ENCODE measurements around the gene CCM2.

CCM2 gene

DNA sequence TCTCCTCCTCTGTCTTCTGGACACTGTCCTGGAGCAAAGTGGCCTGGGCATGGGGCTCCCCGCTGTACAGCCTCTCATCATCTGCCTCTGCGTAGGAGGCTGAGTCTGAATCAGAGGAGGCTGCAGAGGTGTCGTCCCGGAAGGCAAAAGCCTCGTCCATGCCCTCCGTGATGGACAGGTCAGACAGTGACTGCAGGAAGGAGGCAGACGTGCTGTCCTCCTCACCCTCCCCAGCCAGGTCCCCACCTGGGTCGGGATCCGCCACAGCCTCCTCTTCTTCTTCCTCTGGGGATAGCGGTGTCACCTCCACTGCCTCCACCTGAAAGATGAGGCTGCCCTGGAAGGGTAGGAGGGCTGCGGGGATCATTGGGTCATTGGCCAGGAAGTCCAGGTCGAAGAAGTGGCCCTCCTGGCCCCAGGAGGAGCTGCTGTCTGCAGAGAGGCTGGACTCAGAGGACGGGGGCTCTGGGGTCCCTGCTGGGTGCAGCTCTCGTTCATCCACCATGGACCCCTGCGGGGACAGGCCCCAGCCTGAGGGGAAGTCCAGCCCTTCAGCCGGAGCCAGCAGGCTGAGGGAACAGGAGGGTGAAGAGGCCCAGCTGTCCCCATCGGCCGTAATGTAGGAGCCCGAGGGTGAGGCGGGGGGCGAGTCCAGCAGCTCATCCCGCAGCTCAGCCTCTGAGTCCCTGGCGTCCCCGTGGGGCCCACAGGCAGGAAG, 85.1 kb downstream of the CCM2 start:
- no peak for DNase-seq

GRCh38 chr7:45085619-45086200, 85.7 kb downstream of the CCM2 start:
- DNase-seq = no peak

DNA sequence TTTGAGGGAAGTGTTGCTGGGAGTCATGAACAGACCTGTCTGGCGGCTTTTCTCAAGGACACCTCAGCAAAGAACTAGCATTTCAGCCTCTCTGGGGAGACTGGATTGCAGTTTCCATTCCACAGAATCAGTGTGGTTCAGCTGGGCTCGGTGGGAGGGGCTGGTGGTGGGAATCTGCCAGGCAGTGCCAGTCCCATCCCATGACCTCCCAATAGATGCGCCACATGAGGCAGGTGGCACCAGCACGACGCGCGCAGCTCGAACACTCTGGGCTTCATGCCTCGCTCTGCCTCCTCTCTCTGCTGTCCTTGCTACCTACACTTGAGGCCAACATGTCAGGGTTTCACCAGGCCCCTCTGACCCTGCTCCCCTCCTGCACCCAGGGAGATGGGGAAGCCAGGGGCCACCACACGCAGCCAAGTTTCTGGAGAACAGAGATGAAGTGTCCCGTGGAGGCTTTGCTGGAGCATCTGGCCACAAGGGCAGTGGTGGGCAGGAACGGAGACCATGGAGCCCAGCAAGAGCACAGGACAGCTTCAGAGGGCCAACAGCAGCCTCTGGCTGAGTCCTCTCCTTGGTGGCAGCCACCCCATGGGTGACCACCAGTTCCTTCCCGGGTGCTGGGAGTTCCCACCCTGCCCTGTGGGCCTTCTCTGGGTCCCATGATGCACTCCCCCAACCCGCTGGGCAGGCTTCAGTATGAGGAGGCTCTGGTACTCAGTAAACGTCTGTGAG, 86.5 kb downstream of the CCM2 start:
- DNase-seq = no peak

DNA sequence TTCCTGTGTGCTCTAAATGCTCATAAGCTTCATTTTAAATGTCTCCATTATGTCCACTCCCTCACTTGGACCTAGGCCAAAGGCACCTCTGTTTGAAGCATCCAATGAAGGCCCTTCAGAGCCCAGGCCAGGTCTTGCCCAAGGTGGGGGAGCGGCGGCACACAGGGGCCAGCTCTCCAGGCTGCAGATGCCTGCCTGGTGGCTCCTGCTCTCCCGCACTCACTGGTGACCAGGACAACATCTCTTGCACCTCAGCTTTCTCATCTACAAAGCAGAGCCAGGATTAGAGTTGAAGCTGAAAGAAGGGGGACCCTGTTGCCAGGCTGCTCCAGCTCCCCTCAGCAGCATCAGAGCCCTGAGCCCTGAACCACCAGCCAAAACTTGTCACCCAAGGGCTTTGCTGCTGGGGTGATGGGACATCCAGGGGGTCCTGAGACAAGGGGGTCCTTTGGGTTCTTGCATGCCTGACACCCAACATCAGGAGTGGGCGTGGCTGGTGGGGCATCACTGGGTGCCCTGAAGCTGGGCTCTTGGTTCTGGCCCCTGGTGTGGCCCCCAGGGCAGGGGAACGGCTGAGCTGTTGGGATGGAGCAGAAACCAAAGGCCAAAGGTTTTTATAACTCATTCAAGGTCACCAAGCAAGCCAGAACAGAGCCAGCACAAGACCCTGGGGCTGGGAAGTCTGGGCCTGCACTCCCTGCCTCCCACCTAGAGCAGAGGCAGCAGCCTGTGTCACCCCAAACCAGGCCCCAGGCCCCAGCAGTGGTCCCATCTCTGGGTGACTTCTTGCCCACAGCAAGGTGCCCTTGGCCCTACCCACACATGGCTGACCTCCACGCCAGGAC, 87.5 kb downstream of the CCM2 start:
- DNase-seq = no peak

GRCh38 chr7:45088146-45088701, 88.2 kb downstream of the CCM2 start:
- DNase-seq = no peak

DNA sequence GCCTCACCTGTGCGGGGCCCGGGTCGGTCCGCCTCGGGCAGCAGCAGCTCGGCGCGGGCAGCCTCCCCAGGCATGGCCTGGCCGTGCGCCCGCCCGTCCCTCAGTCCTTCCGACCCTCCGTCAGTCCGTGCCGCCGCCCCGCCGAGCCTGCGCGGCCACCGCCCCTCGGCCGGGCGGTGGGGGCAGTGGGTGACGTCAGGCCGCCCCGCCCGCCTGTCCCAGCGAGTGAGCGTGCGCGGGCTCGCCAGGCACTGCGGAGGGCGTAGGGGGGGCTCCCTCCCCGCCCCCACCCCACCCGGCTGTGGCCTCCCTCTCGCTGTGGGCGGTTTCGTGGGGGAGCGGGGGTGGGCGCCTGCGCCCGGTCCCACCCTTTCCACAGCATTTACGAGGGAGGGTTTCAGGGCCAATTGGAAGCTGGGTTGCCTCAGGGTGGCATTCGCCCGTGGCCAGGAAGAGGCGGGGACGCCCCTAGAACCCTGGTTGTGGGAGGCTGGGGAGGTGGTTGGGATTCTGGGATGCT, 88.9 kb downstream of the CCM2 start, which contains the start of gene NACAD:
Gene NACAD (minus strand): TSS at position 149 of the 520 bp plus-strand sequence. CDS start 75 bp downstream, at position 74.
- peak; percentile 55 for DNase-seq

DNA sequence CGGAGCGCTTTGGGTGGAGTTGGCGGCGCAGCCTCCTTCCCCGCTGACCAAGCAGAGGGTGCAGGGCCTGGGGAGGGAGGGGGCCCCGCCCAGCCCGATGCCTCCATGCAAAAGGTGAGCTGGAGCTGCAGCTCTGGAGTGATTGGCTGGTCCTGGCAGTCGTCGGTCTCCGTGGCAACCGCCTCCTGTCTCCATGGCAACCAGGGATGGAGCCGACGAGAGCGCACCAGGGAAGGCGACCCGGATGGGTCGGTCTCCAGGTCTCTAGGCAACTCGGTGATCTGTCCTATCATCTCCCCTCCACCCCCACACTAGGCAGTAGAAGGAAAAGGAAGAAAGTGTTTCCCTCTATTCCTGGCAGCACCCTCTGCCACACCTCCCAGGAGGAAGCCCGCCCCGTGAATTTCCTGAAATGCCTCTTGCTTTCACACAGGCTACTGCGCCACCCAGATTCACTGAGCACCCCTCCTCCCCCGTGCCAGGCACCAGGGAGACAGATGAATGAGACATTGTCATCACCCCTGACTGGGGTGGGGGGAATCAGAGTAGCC, 89.4 kb downstream of the CCM2 start:
- DNase-seq = peak; percentile 62

DNA sequence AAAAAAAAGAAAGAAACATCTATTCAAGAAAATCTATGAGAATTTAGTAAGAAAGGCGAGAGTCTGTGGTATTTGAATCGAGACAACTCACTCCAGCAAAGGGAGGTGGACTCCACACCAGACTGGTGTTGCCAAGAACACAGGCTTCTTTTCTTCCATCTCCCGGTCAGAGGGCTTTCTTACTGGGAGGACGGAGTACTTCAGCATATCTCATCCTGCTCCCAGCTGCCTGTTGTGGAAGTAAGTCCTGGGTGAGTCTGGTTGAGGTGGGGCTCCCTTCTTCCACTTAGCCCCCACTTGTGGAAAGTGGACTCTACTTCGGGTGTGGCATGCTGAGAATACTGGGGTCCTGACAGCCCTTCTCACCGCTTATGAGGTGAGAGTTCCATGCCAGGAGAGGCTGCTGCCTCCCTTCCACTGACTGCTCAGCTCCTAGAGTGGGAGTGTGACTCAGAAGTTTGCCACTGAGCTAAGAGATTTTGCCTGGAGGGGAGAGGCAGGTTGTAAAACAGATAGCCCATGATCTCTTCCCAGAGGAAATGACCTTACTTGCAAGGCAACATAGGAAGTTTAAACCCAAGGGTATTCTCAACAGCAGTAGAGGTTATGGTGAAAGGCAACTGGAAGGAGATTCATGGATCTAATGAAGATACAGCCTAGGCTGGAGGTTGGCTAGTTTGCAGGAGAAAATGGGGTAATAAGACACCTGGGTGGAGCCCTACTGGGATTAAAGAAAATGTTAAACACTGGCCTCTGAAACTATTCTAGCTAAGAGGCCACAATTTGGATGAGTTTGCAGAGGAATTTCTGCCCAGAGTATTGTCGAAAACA, 92.3 kb downstream of the CCM2 start:
- DNase-seq = no peak

DNA sequence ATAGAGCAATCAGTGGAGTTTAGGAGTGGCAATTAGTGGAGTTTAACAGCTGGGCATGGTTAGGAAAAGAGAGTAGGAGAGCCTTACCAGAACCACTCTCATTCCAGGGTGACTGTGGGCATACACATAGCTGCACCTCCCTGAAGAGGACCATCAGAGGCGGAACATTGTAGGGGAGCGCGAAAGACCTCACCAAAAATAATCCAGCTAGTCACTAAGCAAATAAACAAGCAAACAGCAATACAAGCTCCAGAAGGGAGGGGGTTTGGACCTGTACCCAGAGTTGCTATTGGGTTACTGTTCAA, 92.9 kb downstream of the CCM2 start:
- DNase-seq = no peak

DNA sequence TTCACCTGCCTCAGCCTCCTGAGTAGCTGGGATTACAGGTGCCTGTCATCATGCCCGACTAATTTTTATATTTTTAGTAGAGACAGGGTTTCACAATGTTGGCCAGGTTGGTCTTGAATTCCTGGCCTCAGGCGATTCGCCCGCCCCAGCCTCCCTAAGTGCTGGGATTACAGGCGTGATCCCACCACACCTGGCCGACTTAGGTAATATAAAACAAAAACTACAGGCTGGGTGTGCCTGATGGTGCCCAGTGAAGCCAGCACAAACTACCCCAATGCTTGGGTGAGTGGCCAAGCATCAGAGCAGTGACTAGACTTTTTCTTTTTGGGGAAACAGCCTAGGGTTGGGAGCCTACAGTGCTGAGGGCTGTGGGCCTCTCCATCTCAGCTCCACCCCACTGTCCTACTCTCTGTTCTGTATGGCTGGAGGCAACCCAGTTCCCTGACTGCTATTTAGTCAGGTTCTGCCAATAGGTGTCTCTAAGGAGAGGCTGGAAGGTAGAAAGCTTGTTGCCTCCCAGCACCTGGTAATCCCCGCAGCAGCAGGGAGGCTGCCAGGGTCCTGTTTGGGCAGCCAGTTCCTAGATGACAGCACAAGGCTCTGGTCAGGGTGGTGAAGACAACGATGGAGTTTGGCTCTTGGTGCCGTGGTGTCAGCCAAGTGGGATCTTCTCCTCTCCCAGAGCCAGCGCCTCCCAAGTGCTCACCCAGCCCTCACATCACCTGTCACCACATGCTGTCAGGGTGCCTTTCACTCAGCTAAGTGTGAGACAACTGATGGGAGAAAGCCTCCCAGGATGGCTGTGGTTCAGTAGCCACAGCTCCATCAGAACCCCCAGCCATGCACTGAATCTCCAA, 99.2 kb downstream of the CCM2 start:
- no peak for DNase-seq

DNA sequence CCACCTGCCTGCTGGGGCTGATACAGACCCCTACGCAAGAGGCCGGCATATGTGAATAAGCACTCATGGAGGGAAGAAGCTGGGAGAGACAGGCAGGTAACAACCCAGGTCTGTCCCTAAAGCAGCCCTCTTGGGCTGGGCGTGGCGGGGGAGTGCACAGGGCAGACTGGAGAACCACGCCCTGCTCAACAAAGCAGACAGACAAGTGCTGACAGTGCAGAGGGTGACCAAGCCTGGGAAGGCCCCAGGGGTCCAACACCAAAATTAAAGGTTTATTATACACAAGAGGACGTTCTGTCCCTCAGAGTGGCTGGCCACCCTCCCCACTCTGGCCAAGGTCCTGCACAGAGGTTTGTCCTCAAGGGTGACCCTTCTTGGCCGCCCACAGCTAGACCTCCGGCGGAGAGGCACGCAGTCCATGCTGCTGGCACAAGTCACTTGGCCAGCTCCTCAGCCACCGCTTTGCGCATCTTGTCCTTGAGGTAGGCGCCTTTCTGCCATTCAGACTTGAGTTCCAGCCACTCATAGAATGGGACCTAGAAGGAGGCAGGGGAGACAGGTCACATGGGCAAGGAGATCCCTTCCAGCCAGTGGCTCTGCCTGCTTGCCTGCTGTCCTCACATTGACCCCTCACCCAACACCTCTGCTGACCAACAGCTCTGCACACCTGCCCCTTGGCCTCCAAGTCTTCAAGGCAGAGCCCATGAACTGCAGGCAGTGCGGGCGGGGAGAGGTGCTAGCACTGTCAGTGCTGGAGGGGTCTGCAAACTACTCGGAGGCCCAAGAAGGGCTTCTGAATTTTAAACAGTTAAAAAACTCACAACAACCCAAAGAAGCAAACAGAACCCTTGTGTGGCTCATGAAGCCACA, 100.1 kb downstream of the CCM2 start:
- DNase-seq = no peak

GRCh38 chr7:45100761-45101480, 100.9 kb downstream of the CCM2 start:
- DNase-seq = no peak

DNA sequence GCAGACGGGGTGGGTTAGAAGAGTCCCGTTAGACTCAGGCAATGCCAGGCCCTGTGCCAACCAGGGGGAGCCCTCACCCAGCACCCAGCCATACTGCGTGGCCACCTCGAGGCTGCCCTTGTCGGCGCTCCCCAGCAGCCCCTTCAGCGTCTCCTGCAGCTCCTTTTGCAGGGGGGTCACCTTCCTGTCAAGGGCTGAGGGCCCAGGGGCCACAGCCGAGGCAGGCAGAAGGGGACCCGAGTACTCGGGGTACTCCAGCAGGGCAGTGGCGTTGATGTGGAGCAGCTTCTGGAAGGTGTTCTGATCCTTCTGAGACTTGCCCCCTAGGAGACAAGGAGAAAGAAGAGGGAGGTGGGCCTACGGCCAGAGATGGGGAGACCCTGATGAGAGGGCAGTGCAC, 101.7 kb downstream of the CCM2 start:
- no peak for DNase-seq

DNA sequence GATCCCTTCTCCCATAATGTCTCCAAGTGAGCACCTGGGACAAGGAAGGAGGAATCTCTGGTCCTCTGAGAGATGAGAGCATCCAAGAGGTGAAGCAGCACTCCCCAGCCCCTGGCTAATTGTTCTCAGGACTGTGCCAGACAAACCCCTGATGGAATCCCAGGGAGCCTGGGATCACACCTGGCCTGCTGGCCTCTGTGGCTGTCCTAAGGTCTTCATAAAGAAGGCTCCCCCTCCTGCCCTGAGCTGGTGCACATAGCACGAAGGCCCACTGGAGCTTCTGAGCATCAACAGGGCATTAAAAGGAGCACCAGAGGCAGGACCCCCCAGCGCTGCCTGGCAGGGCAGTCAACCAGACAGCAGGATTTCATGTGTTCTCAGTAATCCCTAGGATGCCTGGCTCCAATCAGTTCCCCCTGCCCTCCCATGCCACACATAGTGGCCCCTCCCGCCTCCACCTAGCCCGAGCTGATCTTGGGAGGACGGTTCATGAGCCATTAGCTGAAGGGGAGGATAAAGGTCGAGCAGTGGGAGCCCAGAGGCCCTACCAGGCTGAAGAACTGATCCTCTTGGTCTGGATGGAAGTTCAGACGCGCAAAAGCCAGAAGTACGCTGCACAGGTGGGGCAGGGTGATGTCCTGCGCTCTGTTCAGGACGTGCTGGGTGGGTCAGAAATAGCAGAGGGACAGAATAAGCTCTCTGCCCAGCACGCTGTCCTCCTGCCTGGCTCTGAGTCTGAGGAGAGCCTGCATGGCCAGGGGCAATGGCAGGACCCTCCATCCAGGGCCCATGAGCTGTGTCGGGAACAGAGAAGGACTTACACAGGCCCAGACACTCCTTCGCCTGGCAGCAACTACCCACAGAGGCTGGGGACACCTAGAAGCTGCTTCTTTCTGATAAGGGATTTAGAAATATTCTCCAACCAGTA, 103.0 kb downstream of the CCM2 start:
- no peak for DNase-seq

DNA sequence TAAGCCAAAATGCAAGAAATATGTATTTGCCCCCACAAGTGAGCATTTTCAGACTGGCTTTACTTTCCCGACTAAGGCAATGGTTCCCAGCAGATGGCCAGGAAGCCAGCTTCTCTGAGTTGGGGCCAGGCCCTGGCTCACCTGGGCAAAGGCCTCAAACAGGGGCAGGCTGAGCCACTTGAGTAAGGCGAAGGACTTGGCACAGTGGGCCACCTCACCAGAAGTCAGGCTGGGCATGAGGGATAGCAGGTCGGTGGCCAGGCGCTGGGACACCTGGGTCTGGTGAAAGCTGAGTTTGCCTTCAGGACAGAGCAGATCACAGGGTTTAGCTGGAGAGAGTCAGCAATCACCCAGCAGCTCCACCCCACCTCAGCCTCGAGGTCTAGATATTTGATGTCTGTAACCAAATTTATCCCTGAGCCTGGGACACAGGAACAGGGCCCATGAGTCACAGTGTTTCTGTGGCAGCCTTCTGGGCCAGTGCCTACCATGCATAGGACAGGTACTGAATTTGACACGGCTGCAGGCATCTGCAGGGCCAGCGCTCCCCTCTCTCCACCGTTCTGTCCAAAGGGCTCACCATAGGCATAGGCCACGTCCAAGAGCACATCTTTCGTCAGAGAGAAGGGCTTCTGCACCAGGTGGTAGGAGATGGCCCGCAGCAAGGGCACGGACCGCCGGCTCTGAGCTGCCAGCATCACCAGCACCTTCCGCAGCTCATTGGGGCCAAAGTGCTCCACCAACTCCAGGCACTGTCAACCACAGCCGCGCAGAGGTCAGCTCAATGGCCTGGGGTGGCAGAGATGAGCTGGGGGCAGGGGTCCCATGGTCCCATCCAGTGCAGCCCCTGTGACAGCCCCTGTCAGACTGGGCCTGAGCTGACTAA, 104.2 kb downstream of the CCM2 start:
- DNase-seq = no peak

GRCh38 chr7:45104844-45105587, 105.0 kb downstream of the CCM2 start:
- DNase-seq = no peak
